ENCODE data around the gene KANK3.

DNA sequence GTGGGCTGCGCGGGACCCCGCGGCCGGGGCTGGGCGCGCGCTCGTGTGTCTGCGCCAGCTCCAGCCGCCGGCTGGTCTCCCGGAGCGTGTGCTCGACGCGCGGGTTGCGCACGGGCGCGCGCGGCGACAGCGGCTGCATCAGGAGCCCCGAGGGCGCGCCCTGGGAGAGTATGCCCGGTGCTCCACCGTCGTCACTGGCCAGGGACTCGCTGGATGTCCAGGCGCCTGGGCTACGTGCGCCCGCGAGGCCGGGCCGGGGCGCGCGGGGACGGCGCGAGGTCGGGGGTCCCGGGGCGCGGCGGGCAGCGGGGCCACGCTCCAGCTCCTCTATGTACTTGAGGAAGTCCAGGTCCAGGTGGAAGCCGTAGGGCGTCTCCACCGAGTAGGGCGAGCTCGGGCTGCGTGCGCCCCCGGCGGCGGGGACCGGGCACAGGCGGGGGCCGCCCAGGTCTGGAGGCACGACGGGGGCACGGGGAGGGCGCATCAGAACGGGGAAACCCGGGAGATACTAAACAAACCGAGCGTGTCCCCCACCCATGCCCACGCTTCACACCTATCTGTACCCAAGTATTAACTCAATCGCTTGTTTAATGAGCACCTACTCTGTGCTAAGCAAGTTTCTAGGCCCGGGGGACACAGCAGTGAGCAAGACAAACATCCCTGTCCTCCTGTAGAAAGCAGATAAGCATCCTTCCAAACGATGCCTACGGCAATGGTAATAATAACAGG is 7.6 kb downstream of the KANK3 start:
- TF ChIP-seq, protein P1, sequence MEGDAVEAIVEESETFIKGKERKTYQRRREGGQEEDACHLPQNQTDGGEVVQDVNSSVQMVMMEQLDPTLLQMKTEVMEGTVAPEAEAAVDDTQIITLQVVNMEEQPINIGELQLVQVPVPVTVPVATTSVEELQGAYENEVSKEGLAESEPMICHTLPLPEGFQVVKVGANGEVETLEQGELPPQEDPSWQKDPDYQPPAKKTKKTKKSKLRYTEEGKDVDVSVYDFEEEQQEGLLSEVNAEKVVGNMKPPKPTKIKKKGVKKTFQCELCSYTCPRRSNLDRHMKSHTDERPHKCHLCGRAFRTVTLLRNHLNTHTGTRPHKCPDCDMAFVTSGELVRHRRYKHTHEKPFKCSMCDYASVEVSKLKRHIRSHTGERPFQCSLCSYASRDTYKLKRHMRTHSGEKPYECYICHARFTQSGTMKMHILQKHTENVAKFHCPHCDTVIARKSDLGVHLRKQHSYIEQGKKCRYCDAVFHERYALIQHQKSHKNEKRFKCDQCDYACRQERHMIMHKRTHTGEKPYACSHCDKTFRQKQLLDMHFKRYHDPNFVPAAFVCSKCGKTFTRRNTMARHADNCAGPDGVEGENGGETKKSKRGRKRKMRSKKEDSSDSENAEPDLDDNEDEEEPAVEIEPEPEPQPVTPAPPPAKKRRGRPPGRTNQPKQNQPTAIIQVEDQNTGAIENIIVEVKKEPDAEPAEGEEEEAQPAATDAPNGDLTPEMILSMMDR (IDR thresholded peaks at IDR 0.05 in 4 of 5, conservative IDR thresholded peaks at IDR 0.05 in 1 of 5) = no peak
- no peak for TF ChIP-seq POLR2A (IDR thresholded peaks at IDR 0.05)
